ENCODE data around the gene OXGR1.

Gene OXGR1

DNA sequence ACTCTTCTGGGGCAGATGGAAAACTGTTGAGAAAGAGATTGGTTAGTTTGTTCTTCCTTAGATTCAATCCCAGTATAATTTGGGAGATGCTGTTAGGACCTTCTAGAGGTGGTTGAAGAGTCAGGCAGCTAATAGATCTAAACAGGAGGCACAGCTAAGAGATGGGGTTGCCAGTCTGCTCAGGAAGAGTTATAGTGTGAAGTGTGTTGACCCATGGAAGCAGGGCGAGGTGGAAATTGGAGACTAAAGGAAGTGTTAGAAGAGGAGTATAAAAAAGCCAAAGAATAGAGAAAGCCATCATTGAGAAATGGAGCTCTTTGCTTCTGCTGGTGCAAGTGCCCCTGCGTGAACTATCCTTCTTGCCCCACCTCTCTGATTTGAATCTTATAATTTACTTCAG, 3.8 kb upstream of the OXGR1 start:
- TF ChIP-seq GABPA (IDR thresholded peaks at IDR 0.05; ENCODE audit: low read depth) (no peak), POLR2AphosphoS5 (IDR thresholded peaks at IDR 0.05; ENCODE audit: low read depth) (no peak), SPI1 (IDR thresholded peaks at IDR 0.05; ENCODE audit: borderline replicate concordance, low read depth) (no peak)
- TF ChIP-seq, protein P1, sequence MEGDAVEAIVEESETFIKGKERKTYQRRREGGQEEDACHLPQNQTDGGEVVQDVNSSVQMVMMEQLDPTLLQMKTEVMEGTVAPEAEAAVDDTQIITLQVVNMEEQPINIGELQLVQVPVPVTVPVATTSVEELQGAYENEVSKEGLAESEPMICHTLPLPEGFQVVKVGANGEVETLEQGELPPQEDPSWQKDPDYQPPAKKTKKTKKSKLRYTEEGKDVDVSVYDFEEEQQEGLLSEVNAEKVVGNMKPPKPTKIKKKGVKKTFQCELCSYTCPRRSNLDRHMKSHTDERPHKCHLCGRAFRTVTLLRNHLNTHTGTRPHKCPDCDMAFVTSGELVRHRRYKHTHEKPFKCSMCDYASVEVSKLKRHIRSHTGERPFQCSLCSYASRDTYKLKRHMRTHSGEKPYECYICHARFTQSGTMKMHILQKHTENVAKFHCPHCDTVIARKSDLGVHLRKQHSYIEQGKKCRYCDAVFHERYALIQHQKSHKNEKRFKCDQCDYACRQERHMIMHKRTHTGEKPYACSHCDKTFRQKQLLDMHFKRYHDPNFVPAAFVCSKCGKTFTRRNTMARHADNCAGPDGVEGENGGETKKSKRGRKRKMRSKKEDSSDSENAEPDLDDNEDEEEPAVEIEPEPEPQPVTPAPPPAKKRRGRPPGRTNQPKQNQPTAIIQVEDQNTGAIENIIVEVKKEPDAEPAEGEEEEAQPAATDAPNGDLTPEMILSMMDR (IDR thresholded peaks at IDR 0.05; ENCODE audit: insufficient read depth, low read length) = no peak
- TF ChIP-seq, protein P2, sequence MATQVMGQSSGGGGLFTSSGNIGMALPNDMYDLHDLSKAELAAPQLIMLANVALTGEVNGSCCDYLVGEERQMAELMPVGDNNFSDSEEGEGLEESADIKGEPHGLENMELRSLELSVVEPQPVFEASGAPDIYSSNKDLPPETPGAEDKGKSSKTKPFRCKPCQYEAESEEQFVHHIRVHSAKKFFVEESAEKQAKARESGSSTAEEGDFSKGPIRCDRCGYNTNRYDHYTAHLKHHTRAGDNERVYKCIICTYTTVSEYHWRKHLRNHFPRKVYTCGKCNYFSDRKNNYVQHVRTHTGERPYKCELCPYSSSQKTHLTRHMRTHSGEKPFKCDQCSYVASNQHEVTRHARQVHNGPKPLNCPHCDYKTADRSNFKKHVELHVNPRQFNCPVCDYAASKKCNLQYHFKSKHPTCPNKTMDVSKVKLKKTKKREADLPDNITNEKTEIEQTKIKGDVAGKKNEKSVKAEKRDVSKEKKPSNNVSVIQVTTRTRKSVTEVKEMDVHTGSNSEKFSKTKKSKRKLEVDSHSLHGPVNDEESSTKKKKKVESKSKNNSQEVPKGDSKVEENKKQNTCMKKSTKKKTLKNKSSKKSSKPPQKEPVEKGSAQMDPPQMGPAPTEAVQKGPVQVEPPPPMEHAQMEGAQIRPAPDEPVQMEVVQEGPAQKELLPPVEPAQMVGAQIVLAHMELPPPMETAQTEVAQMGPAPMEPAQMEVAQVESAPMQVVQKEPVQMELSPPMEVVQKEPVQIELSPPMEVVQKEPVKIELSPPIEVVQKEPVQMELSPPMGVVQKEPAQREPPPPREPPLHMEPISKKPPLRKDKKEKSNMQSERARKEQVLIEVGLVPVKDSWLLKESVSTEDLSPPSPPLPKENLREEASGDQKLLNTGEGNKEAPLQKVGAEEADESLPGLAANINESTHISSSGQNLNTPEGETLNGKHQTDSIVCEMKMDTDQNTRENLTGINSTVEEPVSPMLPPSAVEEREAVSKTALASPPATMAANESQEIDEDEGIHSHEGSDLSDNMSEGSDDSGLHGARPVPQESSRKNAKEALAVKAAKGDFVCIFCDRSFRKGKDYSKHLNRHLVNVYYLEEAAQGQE (IDR thresholded peaks at IDR 0.05; ENCODE audit: insufficient replicate concordance, low read depth) = no peak
- no peak overlapping the region for H3K27ac ChIP-seq (replicated peaks)
- no peak for DNase-seq (ENCODE audit: low read depth in 1 of 2, low spot score in 1 of 2)
- H3K4me3 ChIP-seq (replicated peaks; ENCODE audit: insufficient read depth, low read length) = no peak overlapping the region
- peaks cover 35% of the 10 kb centered on the region for H3K27me3 ChIP-seq (ENCODE audit: insufficient read depth, poor library complexity, severe bottlenecking)

DNA sequence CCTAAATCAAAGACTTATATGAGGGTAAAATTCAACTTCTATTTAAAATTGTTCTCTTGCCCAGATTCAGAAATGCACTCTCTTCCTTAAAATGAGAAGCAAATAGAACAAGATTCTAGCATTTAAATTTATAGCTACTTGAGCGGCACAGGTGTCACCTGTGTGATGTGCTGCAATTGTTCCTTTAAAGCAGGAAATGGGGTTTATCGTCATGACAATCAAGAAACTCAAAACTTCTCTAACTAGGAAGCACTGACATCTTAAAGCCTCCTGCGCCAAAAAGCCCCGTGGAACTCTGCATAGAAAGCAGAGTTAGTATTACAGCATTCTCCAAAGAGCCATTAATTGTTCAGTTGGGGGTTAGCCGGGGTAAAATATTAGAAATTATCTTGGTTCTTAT, 2.6 kb upstream of the OXGR1 start:
- no peak overlapping the region for H3K4me3 ChIP-seq (replicated peaks; ENCODE audit: insufficient read depth, low read length)
- DNase-seq (ENCODE audit: low read depth in 1 of 2, low spot score in 1 of 2) = no peak
- TF ChIP-seq, protein P2 (IDR thresholded peaks at IDR 0.05; ENCODE audit: insufficient replicate concordance, low read depth) = no peak
- TF ChIP-seq GABPA (IDR thresholded peaks at IDR 0.05; ENCODE audit: low read depth) (no peak), POLR2AphosphoS5 (IDR thresholded peaks at IDR 0.05; ENCODE audit: low read depth) (no peak), SPI1 (IDR thresholded peaks at IDR 0.05; ENCODE audit: borderline replicate concordance, low read depth) (no peak)
- TF ChIP-seq, protein P1 (IDR thresholded peaks at IDR 0.05; ENCODE audit: insufficient read depth, low read length) = no peak
- no peak overlapping the region for H3K27ac ChIP-seq (replicated peaks)
- H3K27me3 ChIP-seq (ENCODE audit: insufficient read depth, poor library complexity, severe bottlenecking) = peaks cover 39% of the 10 kb centered on the region

DNA sequence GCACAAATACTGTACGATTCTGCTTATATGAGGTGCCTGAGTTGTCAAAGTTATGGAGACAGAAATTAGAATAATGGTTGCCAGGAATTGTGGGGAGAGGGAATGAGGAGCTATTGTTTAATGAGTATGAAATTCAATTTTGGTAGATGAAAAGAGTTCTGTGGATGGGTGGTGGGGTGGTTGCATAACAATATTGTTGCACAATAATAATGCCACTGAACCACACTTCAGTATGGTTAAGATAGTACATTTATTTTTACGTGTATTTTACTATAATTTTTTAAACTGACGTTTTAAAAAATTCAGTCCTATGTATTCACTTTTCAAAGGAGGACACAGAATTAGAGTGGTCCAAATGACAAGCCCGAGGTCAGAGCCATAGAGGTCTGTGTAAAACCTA, 1.8 kb upstream of the OXGR1 start:
- no peak overlapping the region for H3K4me3 ChIP-seq (replicated peaks; ENCODE audit: insufficient read depth, low read length)
- no peak overlapping the region for H3K27ac ChIP-seq (replicated peaks)
- H3K27me3 ChIP-seq (ENCODE audit: insufficient read depth, poor library complexity, severe bottlenecking) = peaks cover 39% of the 10 kb centered on the region
- TF ChIP-seq, protein P2 (IDR thresholded peaks at IDR 0.05; ENCODE audit: insufficient replicate concordance, low read depth) = no peak
- no peak for TF ChIP-seq POLR2AphosphoS5 (IDR thresholded peaks at IDR 0.05; ENCODE audit: low read depth)
- no peak for TF ChIP-seq GABPA (IDR thresholded peaks at IDR 0.05; ENCODE audit: low read depth)
- TF ChIP-seq, protein P1 (IDR thresholded peaks at IDR 0.05; ENCODE audit: insufficient read depth, low read length) = no peak
- no peak for TF ChIP-seq SPI1 (IDR thresholded peaks at IDR 0.05; ENCODE audit: borderline replicate concordance, low read depth)
- no peak for DNase-seq (ENCODE audit: low read depth in 1 of 2, low spot score in 1 of 2)

All from HL-60 (cell line).